ENCODE results near the gene POLD2.

POLD2 gene

GRCh38 chr7:44065431-44066110 is 57.8 kb downstream of the POLD2 start, which contains the start of gene PGAM2:
PGAM2 (minus strand) TSS chr7:44065567; CDS start chr7:44065529, 38 bp downstream.
- no peak for DNase-seq (ENCODE audit: low read depth in 2 of 2)

GRCh38 chr7:44064791-44065430 is 58.4 kb downstream of the POLD2 start:
- DNase-seq (ENCODE audit: low read depth in 2 of 2), result no peak
